Epithelial cell of esophagus (primary cell): Measurements from ENCODE around the gene CDX2.
"Not testable (repeated sequence)": the region's sequence is repeated elsewhere in the genome, so short reads cannot be mapped to it uniquely, and the experiment has no call there.

Source experiments
- DNase-seq: peaks from one replicate; pipeline ENCODE4 v3.0.0; 2010; ENCODE audit warnings: low read depth
- H3K4me3 ChIP-seq: 2 replicates; pipeline ENCODE4 v1.5.1; 2011; ENCODE audit warnings: mild to moderate bottlenecking, low read length, control low read depth
- CTCF ChIP-seq: IDR thresholded peaks from 2 replicates; pipeline ENCODE4 v1.5.1; 2011; ENCODE audit warnings: low read depth, mild to moderate bottlenecking, low read length, control low read depth, inconsistent platforms; ENCODE audit not compliant: insufficient read depth; ENCODE audit errors: missing control alignments

The CDX2 gene

GRCh38 chr13:27967736-27968315, 1.3 kb downstream of the CDX2 start:
- DNase-seq, result no peak
- no peak overlapping the region for H3K4me3 ChIP-seq
- no peak for TF ChIP-seq CTCF

- H3K4me3 ChIP-seq, result no peak overlapping the region
- no peak for TF ChIP-seq CTCF
- DNase-seq, result no peak
Measured at GRCh38 chr13:27967203-27967735, 1.8 kb downstream of the CDX2 start.

- DNase-seq, result no peak
- no peak overlapping the region for H3K4me3 ChIP-seq
- TF ChIP-seq CTCF, result no peak
Measured at GRCh38 chr13:27966641-27967202, 2.4 kb downstream of the CDX2 start.

- DNase-seq, result no peak
Measured at GRCh38 chr13:27965740-27966640, 3.1 kb downstream of the CDX2 start.

GRCh38 chr13:27965343-27965739, 3.8 kb downstream of the CDX2 start:
- DNase-seq, result no peak
- no peak overlapping the region for H3K4me3 ChIP-seq
- TF ChIP-seq CTCF, result no peak

More at GRCh38 chr13:27965740-27966640, 3.1 kb downstream of the CDX2 start:
- no peak for TF ChIP-seq CTCF
- H3K4me3 ChIP-seq, result no peak overlapping the region

GRCh38 chr13:27964741-27965323, 4.3 kb downstream of the CDX2 start:
- H3K4me3 ChIP-seq, result no peak overlapping the region
- no peak for DNase-seq
- no peak for TF ChIP-seq CTCF

GRCh38 chr13:27964206-27964605, 4.9 kb downstream of the CDX2 start:
- DNase-seq, H3K4me3 ChIP-seq: not testable (repeated sequence)
